ENCODE results near the gene PRKACA.

Gene PRKACA

GRCh38 chr19:14042659-14043608 is 74.6 kb downstream of the PRKACA start:
- peak; percentile 75 to 76 for DNase-seq
